PC-9 (cell line): ENCODE measurements around the gene ATP13A3. TPM values are rescaled to one million over a fixed set of nuclear protein-coding genes. Genes with fewer than 3 reads are reported as not detected.
A peak's percentile ranks its signal among the peaks of the same experiment; 100 is the strongest.
"Not testable (repeated sequence)": the region's sequence is repeated elsewhere in the genome, so short reads cannot be mapped to it uniquely, and the experiment has no call there.

Experiments
- BruUV-seq: library from RNA; stranded (reverse); fragments of 400-500 nt; replicated peaks from 2 replicates; lab custom pipeline; 2021; lab: Mats Ljungman, UMichigan
- CTCF ChIA-PET: fragments of 300-600 bp; sonication (Branson Sonifier 250); formaldehyde crosslinking; loops from one replicate; lab custom pipeline; 2022; ENCODE audit warnings: antibody characterized with exemption; lab: Charles Lee
- POLR2A ChIA-PET: fragments of 300-600 bp; sonication (Branson Sonifier 250); formaldehyde crosslinking; loops from one replicate; lab custom pipeline; 2022; ENCODE audit warnings: antibody characterized with exemption; ENCODE audit not compliant: unreplicated experiment; lab: Charles Lee
- DNase-seq, 2 experiments: peaks; one replicate each; pipeline versions ENCODE4 v3.0.0 to v3.0.0-alpha.2; 2015 to 2022; ENCODE audit warnings: mixed read lengths in 1 of 2
- H2AFZ ChIP-seq: fragments of 200-600 bp; sonication (generic); 2 replicates; pipeline ENCODE4 v1.8.1; 2017; ENCODE audit warnings: antibody characterized with exemption
- H3F3A ChIP-seq: fragments of 200-600 bp; sonication (generic); 2 replicates; pipeline ENCODE4 v1.8.1; 2017; ENCODE audit warnings: antibody characterized with exemption, mild to moderate bottlenecking, low read depth; ENCODE audit not compliant: insufficient read depth
- H3K27ac ChIP-seq: fragments of 200-600 bp; sonication (generic); 2 replicates; pipeline ENCODE4 v1.6.1; 2016; ENCODE audit warnings: mixed run types
- H3K27me3 ChIP-seq: fragments of 200-600 bp; sonication (generic); 2 replicates; pipeline ENCODE4 v1.6.1; 2016; ENCODE audit warnings: low read depth, mixed run types; ENCODE audit not compliant: insufficient read depth
- H3K36me3 ChIP-seq: fragments of 200-600 bp; sonication (generic); 2 replicates; pipeline ENCODE4 v1.6.1; 2016; ENCODE audit warnings: low read depth, mixed run types
- H3K4me1 ChIP-seq: fragments of 200-600 bp; sonication (generic); replicated peaks from 2 replicates; pipeline ENCODE4 v1.6.1; 2016; ENCODE audit warnings: mixed run types; ENCODE audit not compliant: insufficient read depth
- H3K4me2 ChIP-seq: fragments of 200-600 bp; sonication (generic); 2 replicates; pipeline ENCODE4 v1.6.1; 2017; ENCODE audit warnings: mixed run types
- H3K4me3 ChIP-seq: fragments of 200-600 bp; sonication (generic); 2 replicates; pipeline ENCODE4 v1.6.1; 2016; ENCODE audit warnings: mixed run types
- H3K79me2 ChIP-seq: fragments of 200-600 bp; sonication (generic); 2 replicates; pipeline ENCODE4 v1.6.1; 2017; ENCODE audit warnings: low read depth, mixed run types
- H3K9me2 ChIP-seq: fragments of 200-600 bp; sonication (generic); 2 replicates; pipeline ENCODE4 v1.8.1; 2017; ENCODE audit warnings: mild to moderate bottlenecking; ENCODE audit not compliant: insufficient read depth
- H3K9me3 ChIP-seq: fragments of 200-600 bp; sonication (generic); 2 replicates; pipeline ENCODE4 v1.8.1; 2016; ENCODE audit warnings: low read depth; ENCODE audit not compliant: insufficient read depth
- H4K20me1 ChIP-seq: fragments of 200-600 bp; sonication (generic); 2 replicates; pipeline ENCODE4 v1.8.1; 2017; ENCODE audit not compliant: insufficient read depth
- CTCF ChIP-seq: fragments of 200-600 bp; sonication (generic); conservative IDR thresholded peaks from 2 replicates; pipeline ENCODE4 v1.6.1; 2017; ENCODE audit warnings: mixed run types, antibody characterized with exemption, mild to moderate bottlenecking, moderate library complexity
- EZH2 ChIP-seq: fragments of 200-600 bp; sonication (generic); IDR thresholded peaks from 2 replicates; pipeline ENCODE4 v1.8.0; 2017; ENCODE audit warnings: antibody characterized with exemption, low read depth
- intact Hi-C: fragments of 100-400 bp; cut with micrococcal nuclease; formaldehyde crosslinking; loops from one replicate; pipeline ENCODE4 v1.10.0; 2022; ENCODE audit not compliant: unreplicated experiment
- total RNA-seq: library from RNA; stranded (reverse); gene quantifications from 2 replicates; pipeline ENCODE4 v1.2.3, GENCODE V29; 2021

The ATP13A3 gene
- total RNA-seq, 1 experiment from 2014 or later = 242 TPM

DNA sequence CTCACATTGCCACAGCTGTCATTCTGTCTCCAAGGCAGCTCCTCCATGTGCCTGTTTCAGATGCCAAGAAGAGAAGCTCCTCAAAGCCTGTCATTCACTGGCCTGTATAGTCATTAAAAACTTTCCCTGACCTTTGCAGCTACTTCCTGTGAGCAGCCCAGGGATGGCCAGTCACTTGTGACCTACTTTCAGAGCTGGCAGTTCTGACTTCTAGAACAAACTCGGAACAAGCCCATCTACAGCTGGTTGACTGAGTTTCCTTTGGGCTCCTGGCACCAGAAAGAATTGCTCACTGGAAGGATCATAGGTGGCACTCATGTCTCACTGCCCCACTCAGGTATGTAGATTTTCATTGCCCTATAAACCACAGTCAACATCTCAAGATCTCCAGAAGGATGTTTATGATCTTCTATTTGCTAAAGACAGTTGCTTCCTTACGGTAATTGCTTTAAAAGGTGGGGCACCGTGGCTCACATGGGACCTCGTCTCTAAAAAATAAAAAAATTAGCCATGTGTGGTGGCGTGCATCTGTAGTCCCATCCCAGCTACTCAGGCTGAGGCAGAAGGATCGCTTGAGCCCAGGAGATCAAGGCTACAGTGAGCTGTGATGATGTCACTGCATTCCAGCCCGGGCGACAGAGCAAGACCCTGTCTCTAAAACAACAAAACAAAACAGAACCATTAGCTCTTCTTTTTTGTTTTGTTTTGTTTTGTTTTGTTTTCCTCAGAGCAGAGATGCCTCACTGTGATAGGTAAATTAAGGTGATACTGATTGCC is 11.2 kb upstream of the ATP13A3 start:
- Histone ChIP-seq H3K4me1 (peaks cover 60% of the 10 kb centered on the region), H3K27ac (peak overlapping the region; percentile 45), H3K36me3 (no peaks in the 10 kb centered on the region), H2AFZ (peak overlapping the region; percentile 13; the same call in 1 of the 2 replicates), H3F3A (peaks cover 45% of the 10 kb centered on the region), H4K20me1 (no peaks in the 10 kb centered on the region), H3K4me2 (peak overlapping the region; percentile 64), H3K27me3 (no peaks in the 10 kb centered on the region), H3K79me2 (no peaks in the 10 kb centered on the region), H3K9me2 (no peaks in the 10 kb centered on the region), H3K9me3 (no peaks in the 10 kb centered on the region), H3K4me3 (no peak overlapping the region)
- no peak for TF ChIP-seq EZH2
- TF ChIP-seq CTCF = no peak
- POLR2A ChIA-PET = interaction anchor here (0.6 to 1.5 kb wide), 13 partner anchors 9 to 97 kb away, joined by 3 to 14 read pairs (median 6); no protein-coding TSS in a partner anchor
- CTCF ChIA-PET = interaction anchor here (0.6 to 1.2 kb wide), 5 partner anchors 13 to 373 kb away, joined by 3 to 6 read pairs (median 3); no protein-coding TSS in a partner anchor
- no TSS peak for BruUV-seq
- intact Hi-C loops = no loop called here
- DNase-seq = peak; percentile 58 to 93

- no peak overlapping the region for H3K4me3 ChIP-seq
- H3K27ac ChIP-seq = no peak overlapping the region
- H2AFZ ChIP-seq = no peak overlapping the region
- H3K4me1 ChIP-seq = peaks cover 60% of the 10 kb centered on the region
- ChIA-PET POLR2A (interaction anchor here (0.5 to 0.6 kb wide), 2 partner anchors 8 to 41 kb away, joined by 6 to 8 read pairs; no protein-coding TSS in a partner anchor), CTCF (no interaction called here)
- DNase-seq = no peak
- H3K36me3 ChIP-seq = no peaks in the 10 kb centered on the region
- H3K9me2 ChIP-seq = no peaks in the 10 kb centered on the region
- no peak for TF ChIP-seq CTCF
- TF ChIP-seq EZH2 = no peak
- H3F3A ChIP-seq = peaks cover 47% of the 10 kb centered on the region
- H3K4me2 ChIP-seq = no peak overlapping the region
- no peaks in the 10 kb centered on the region for H3K9me3 ChIP-seq
- no peaks in the 10 kb centered on the region for H3K27me3 ChIP-seq
- no TSS peak for BruUV-seq
- no peaks in the 10 kb centered on the region for H3K79me2 ChIP-seq
- intact Hi-C loops = no loop called here
- H4K20me1 ChIP-seq = no peaks in the 10 kb centered on the region
These were observed 9.6 kb upstream of the ATP13A3 start for GRCh38 chr3:194496217-194496919.

- no peak overlapping the region for H3K4me3 ChIP-seq
- H3K4me2 ChIP-seq = peak overlapping the region; percentile 62
- TF ChIP-seq CTCF (no peak), EZH2 (no peak)
- H3K9me2 ChIP-seq = no peaks in the 10 kb centered on the region
- H3K4me1 ChIP-seq = peaks cover 69% of the 10 kb centered on the region
- H2AFZ ChIP-seq = no peak overlapping the region
- no peaks in the 10 kb centered on the region for H4K20me1 ChIP-seq
- no TSS peak for BruUV-seq
- CTCF ChIA-PET = interaction anchor here (1.1 kb wide), 1 partner anchor 11 kb away, joined by 3 read pairs; no protein-coding TSS in a partner anchor
- H3K36me3 ChIP-seq = no peaks in the 10 kb centered on the region
- intact Hi-C loops = loop anchor here (1.0 kb wide), 1 partner anchor 17 kb away; no protein-coding TSS in a partner anchor
- H3K79me2 ChIP-seq = peaks cover 4% of the 10 kb centered on the region; the same call in 1 of the 2 replicates
- no peaks in the 10 kb centered on the region for H3K27me3 ChIP-seq
- peak overlapping the region; percentile 71 for H3K27ac ChIP-seq
- POLR2A ChIA-PET = no interaction called here
- H3K9me3 ChIP-seq = no peaks in the 10 kb centered on the region
- no peak for DNase-seq
- H3F3A ChIP-seq = peaks cover 55% of the 10 kb centered on the region
These were observed 8.2 kb upstream of the ATP13A3 start for GRCh38 chr3:194494951-194495374.

GRCh38 chr3:194493995-194494927 is 7.5 kb upstream of the ATP13A3 start:
- DNase-seq = peak; percentile 47 to 99
- Histone ChIP-seq H3K4me1 (peaks cover 76% of the 10 kb centered on the region), H3K4me3 (peak overlapping the region; percentile 6; the same call in 1 of the 2 replicates), H3K4me2 (peak overlapping the region; percentile 62), H3F3A (peaks cover 62% of the 10 kb centered on the region), H3K27ac (peak overlapping the region; percentile 71)
- H4K20me1 ChIP-seq, H3K79me2 ChIP-seq, BruUV-seq, H2AFZ ChIP-seq, H3K36me3 ChIP-seq, H3K9me2 ChIP-seq, H3K27me3 ChIP-seq, POLR2A ChIA-PET, H3K9me3 ChIP-seq: not testable (repeated sequence)
- CTCF ChIA-PET = interaction anchor here (1.1 kb wide), 1 partner anchor 11 kb away, joined by 3 read pairs; no protein-coding TSS in a partner anchor
- intact Hi-C loops = loop anchor here (1.0 kb wide), 1 partner anchor 18 kb away; no protein-coding TSS in a partner anchor
